ENCODE measurements around the gene BAG1. TPM values are rescaled to one million over a fixed set of nuclear protein-coding genes. Genes with fewer than 3 reads are reported as not detected.

Gene BAG1
- total RNA-seq, 1 donor, result 9.1 TPM

DNA sequence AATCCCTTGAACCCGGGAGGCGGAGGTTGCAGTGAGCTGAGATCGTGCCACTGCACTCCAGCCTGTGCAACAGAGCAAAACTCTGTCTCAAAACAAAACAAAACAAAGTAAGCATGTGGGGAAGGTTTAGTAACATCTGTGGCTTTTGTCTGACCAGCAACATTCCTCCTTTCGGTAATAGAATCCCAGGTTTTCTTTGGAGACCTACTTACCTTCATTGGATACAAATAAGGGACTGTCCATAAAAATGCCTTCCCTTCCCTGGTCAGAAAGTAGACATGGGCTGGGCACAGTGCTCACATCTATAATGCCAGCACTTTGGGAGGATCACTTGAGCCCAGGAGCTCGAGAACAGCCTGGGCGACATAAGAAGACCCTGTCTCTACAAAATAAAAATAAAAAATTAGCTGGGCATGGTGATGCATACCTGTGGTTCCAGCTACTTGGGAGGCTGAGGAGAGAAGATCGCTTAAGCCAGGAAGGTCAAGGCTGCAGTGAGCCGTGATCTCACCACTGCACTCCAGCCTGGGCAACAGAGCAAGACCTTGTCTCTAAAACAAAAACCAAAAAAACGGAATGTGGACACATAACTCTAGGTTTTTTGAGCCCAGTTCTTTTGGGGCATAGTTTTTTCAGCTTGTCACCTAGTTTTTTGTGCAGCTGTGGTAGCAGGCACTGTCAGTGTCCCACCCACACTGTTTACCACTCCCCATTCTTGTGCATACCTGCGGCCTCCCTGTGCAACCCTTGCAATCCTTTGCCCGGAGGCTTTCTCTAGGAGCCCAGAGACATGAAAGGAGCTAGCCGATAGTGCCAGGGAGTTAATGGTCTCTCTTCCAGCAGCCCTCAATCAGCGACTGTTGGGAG is 33.5 kb downstream of the BAG1 start:
- no peak overlapping the region for H3K4me3 ChIP-seq (ENCODE audit: low read depth, low read length)
- TF ChIP-seq, protein P1, sequence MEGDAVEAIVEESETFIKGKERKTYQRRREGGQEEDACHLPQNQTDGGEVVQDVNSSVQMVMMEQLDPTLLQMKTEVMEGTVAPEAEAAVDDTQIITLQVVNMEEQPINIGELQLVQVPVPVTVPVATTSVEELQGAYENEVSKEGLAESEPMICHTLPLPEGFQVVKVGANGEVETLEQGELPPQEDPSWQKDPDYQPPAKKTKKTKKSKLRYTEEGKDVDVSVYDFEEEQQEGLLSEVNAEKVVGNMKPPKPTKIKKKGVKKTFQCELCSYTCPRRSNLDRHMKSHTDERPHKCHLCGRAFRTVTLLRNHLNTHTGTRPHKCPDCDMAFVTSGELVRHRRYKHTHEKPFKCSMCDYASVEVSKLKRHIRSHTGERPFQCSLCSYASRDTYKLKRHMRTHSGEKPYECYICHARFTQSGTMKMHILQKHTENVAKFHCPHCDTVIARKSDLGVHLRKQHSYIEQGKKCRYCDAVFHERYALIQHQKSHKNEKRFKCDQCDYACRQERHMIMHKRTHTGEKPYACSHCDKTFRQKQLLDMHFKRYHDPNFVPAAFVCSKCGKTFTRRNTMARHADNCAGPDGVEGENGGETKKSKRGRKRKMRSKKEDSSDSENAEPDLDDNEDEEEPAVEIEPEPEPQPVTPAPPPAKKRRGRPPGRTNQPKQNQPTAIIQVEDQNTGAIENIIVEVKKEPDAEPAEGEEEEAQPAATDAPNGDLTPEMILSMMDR (IDR thresholded peaks at IDR 0.05; ENCODE audit: insufficient read depth, low read depth, low read length), result no peak
- DNase-seq (ENCODE audit: low read depth), result no peak

DNA sequence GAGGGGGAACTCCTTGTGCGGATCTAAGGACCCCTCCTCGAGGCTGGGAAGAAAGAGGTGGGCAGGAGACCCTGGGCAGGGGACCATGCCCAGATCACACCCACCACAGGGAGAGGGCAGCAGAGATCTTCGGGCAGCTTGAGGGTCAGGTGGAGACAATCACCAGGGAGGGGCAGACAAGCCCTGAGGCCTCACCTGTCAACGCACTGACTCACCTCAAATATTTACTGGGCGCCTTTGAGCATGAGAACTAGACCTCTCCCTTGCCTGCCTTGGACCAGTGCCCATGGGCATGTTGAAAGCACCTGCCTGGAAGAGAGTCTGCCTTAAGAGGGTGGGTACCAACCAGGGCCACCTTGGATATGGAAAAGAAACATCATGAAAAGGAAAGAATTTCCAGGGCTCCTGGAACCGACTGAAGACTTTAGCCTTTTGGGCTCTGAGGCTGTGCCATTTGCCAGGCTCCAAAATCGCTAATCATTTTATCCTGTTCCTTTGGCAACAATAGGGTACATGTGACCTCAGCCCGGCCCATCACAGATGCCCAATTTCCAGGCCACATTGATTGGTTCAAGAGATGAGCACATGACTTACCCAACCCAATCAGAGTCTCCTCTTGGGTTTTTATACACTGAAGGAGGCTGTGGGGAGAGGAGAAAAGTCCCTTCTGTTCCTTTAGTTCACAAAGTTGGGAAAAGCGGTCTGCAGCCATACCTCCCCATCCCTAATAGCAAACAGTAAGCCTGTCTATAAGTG is 35.0 kb downstream of the BAG1 start:
- no peak for DNase-seq (ENCODE audit: low read depth)
- TF ChIP-seq, protein P1 (IDR thresholded peaks at IDR 0.05; ENCODE audit: insufficient read depth, low read depth, low read length), result peak; percentile 29

DNA sequence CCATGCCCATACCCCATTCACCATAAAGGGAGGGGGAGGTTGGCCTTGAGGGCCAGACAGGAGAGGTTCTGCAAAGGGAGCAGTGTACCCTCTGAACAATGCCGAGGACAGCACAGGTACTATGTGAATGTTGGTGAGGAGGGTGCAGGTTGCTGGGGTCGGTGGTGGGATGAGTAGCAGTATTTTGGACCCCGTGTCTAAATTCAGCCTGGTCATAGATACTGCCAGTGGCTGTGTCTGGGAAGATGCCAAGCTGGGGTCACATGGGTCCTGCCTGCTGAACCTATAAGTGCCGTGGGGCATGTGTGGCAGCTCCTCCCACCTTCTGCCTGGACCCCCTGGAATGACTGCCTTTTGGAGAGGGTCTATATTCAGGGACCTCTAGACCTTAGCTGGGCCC is 35.9 kb downstream of the BAG1 start:
- TF ChIP-seq, protein P1 (IDR thresholded peaks at IDR 0.05; ENCODE audit: insufficient read depth, low read depth, low read length), result no peak
- H3K4me3 ChIP-seq (ENCODE audit: low read depth, low read length), result no peak overlapping the region
- DNase-seq (ENCODE audit: low read depth), result no peak

More for the DNA sequence above, 35.0 kb downstream of the BAG1 start:
- no peak overlapping the region for H3K4me3 ChIP-seq (ENCODE audit: low read depth, low read length)

DNA sequence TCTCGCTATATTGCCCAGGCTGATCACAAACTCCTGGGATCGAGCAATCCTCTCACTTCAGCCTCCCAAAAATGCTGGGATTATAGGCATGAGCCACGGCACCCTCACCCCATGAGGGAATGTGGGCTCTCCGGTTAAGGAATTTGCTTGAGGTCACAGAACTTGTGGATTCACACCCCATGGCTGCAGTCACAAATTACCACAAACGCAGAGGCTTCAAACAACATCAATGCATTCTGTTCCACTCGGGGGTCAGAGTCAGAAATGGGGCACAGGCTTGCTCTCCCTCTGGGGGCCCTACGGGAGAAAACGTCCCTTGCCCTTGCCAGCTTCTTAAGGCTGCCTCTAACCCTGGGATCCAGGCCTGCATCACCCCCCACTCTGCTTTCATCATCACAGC is 36.8 kb downstream of the BAG1 start:
- no peak for DNase-seq (ENCODE audit: low read depth)
- TF ChIP-seq, protein P1 (IDR thresholded peaks at IDR 0.05; ENCODE audit: insufficient read depth, low read depth, low read length), result no peak
- H3K4me3 ChIP-seq (ENCODE audit: low read depth, low read length), result no peak overlapping the region

DNA sequence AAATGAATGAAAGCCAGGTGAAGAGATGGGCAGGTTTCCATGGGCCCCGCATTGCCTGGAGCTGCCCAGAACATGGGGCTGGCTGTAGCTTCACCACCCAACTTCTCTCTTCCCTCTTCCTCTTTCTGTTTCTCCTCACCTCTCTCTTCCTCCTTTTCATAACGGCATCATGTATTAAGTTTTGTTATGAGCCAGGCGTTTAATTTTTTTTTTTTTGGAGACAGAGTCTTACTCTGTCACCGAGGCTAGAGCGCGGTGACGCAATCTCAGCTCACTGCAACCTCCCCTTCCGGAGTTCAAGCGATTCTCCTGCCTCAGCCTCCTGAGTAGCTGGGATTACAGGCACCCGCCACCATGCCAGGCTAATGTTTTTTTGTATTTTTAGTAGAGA is 37.5 kb downstream of the BAG1 start:
- TF ChIP-seq, protein P1 (IDR thresholded peaks at IDR 0.05; ENCODE audit: insufficient read depth, low read depth, low read length), result no peak
- no peak overlapping the region for H3K4me3 ChIP-seq (ENCODE audit: low read depth, low read length)
- no peak for DNase-seq (ENCODE audit: low read depth)

DNA sequence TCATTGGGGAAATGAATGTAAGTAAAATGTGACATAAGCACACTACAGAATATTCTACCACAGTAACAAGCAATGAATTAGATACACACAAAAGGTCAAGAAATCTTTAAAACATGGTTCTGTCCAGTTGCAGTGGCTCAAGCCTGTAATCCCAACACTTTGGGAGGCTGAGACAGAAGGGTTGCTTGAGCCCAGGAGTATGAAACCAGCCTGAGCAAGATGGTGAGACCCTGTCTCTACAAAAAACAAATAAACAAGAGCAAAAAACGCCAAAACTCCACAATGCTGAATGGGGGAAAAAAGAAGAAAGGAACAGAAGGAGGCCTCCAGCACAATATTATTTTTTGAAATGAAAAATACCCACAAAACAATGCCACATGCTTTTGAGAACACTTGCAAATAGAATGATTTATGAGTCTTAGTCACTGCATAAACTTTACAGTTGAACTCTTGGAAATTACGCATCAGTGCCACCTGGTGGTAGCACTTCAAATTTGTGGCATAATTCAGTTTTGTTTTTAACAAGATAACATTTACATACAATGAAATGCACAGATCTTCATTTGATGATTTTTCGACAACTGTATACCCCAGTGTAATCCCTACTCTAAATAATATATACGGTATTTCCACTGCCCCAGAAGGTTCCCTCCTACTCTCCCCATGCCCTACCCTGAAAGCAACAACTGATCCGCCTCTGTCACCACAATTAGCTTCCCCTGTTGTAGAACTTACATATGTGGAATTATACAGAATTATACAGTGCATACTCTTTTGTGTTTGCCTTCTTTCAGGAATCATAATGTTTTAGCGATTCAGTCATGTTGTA is 39.0 kb downstream of the BAG1 start:
- DNase-seq (ENCODE audit: low read depth), result peak; percentile 86
- H3K4me3 ChIP-seq (ENCODE audit: low read depth, low read length), result no peak overlapping the region
- TF ChIP-seq, protein P1 (IDR thresholded peaks at IDR 0.05; ENCODE audit: insufficient read depth, low read depth, low read length), result peak; percentile 65
